DOHH2 (cell line): ENCODE results near the gene CTNNA2.

Source experiments
- H3F3A ChIP-seq: fragments of 200-600 bp; sonication (generic), shearing (Covaris generic); 2 replicates; pipeline ENCODE4 v1.6.0; 2016; ENCODE audit warnings: antibody characterized with exemption, mild to moderate bottlenecking; ENCODE audit not compliant: control insufficient read depth, insufficient read depth
- H3K27ac ChIP-seq: fragments of 200-600 bp; sonication (generic); 2 replicates; pipeline ENCODE4 v1.5.1; 2014; ENCODE audit warnings: low read depth, mild to moderate bottlenecking, low read length, moderate library complexity
- H3K27me3 ChIP-seq: fragments of 200-600 bp; sonication (generic); 2 replicates; pipeline ENCODE4 v1.6.1; 2014; ENCODE audit warnings: mild to moderate bottlenecking, low read length, mixed read lengths; ENCODE audit not compliant: control insufficient read depth
- H3K36me3 ChIP-seq: fragments of 200-600 bp; sonication (generic); 2 replicates; pipeline ENCODE4 v1.6.1; 2014; ENCODE audit warnings: mild to moderate bottlenecking, low read length, moderate library complexity, mixed read lengths; ENCODE audit not compliant: control insufficient read depth
- H3K4me1 ChIP-seq: fragments of 200-600 bp; sonication (generic); 2 replicates; pipeline ENCODE4 v1.6.1; 2014; ENCODE audit warnings: mild to moderate bottlenecking, low read length, mixed read lengths; ENCODE audit not compliant: control insufficient read depth
- H3K4me2 ChIP-seq: fragments of 200-600 bp; sonication (generic); 2 replicates; pipeline ENCODE4 v1.6.0; 2014; ENCODE audit warnings: mild to moderate bottlenecking, low read length, moderate library complexity
- H3K4me3 ChIP-seq: fragments of 200-600 bp; sonication (generic); 2 replicates; pipeline ENCODE4 v1.5.1; 2014; ENCODE audit warnings: mild to moderate bottlenecking, low read length, mixed read lengths
- H3K79me2 ChIP-seq: fragments of 200-600 bp; sonication (generic); 2 replicates; pipeline ENCODE4 v1.6.1; 2014; ENCODE audit warnings: mild to moderate bottlenecking, low read length, mixed read lengths; ENCODE audit not compliant: control insufficient read depth
- H3K9me2 ChIP-seq: fragments of 200-600 bp; sonication (generic); replicated peaks from 2 replicates; pipeline ENCODE4 v1.6.1; 2014; ENCODE audit warnings: mild to moderate bottlenecking, low read length, mixed read lengths; ENCODE audit not compliant: control insufficient read depth
- H3K9me3 ChIP-seq: fragments of 200-600 bp; sonication (generic); 2 replicates; pipeline ENCODE4 v1.6.1; 2014; ENCODE audit warnings: antibody characterized with exemption, low read length, mixed read lengths; ENCODE audit not compliant: control insufficient read depth, insufficient read depth
- H4K20me1 ChIP-seq: fragments of 200-600 bp; sonication (generic); 2 replicates; pipeline ENCODE4 v1.6.0; 2014; ENCODE audit warnings: low read depth, mild to moderate bottlenecking, antibody characterized with exemption, low read length, moderate library complexity; ENCODE audit not compliant: control insufficient read depth, insufficient read depth
- CTCF ChIP-seq: fragments of 200-600 bp; sonication (generic); IDR thresholded peaks from one replicate; pipeline ENCODE4 v1.5.1; 2014; ENCODE audit warnings: antibody characterized with exemption, mild to moderate bottlenecking, low read depth, low read length; ENCODE audit not compliant: poor library complexity, severe bottlenecking
- EZH2phosphoT487 ChIP-seq: fragments of 200-600 bp; sonication (generic); IDR thresholded peaks from 2 replicates; pipeline ENCODE4 v1.6.1; 2017; ENCODE audit warnings: borderline replicate concordance, mild to moderate bottlenecking, antibody characterized with exemption, low read length, moderate library complexity, mixed read lengths

The CTNNA2 gene

GRCh38 chr2:79714283-79714682 is 201.4 kb downstream of the CTNNA2 start:
- no peak overlapping the region for H3K4me2 ChIP-seq
- no peak for TF ChIP-seq CTCF
- TF ChIP-seq EZH2phosphoT487: no peak
- no peaks in the 10 kb centered on the region for H3K4me1 ChIP-seq
- no peaks in the 10 kb centered on the region for H3F3A ChIP-seq
- no peak overlapping the region for H3K27ac ChIP-seq
- H3K4me3 ChIP-seq: no peak overlapping the region
- no peaks in the 10 kb centered on the region for H3K9me2 ChIP-seq
- H3K9me3 ChIP-seq: no peaks in the 10 kb centered on the region
- H3K79me2 ChIP-seq: no peaks in the 10 kb centered on the region
- no peaks in the 10 kb centered on the region for H3K36me3 ChIP-seq
- H3K27me3 ChIP-seq: no peaks in the 10 kb centered on the region
- no peaks in the 10 kb centered on the region for H4K20me1 ChIP-seq

- TF ChIP-seq CTCF (no peak), EZH2phosphoT487 (no peak)
- Histone ChIP-seq H3K36me3 (no peaks in the 10 kb centered on the region), H3K4me1 (no peaks in the 10 kb centered on the region), H3K27ac (no peak overlapping the region), H3K79me2 (no peaks in the 10 kb centered on the region), H3K9me3 (no peaks in the 10 kb centered on the region), H3K4me2 (no peak overlapping the region), H3K4me3 (no peak overlapping the region), H3K9me2 (no peaks in the 10 kb centered on the region), H4K20me1 (no peaks in the 10 kb centered on the region), H3F3A (no peaks in the 10 kb centered on the region), H3K27me3 (no peaks in the 10 kb centered on the region)
Measured at GRCh38 chr2:79715338-79715737, 202.5 kb downstream of the CTNNA2 start.

GRCh38 chr2:79716266-79716665 is 203.4 kb downstream of the CTNNA2 start:
- Histone ChIP-seq H3K27ac (no peak overlapping the region), H3K79me2 (no peaks in the 10 kb centered on the region), H4K20me1 (no peaks in the 10 kb centered on the region), H3K4me1 (no peaks in the 10 kb centered on the region), H3F3A (no peaks in the 10 kb centered on the region), H3K27me3 (no peaks in the 10 kb centered on the region), H3K4me2 (no peak overlapping the region), H3K36me3 (no peaks in the 10 kb centered on the region), H3K9me3 (no peaks in the 10 kb centered on the region), H3K4me3 (no peak overlapping the region), H3K9me2 (no peaks in the 10 kb centered on the region)
- TF ChIP-seq CTCF (no peak), EZH2phosphoT487 (no peak)
